Right forelimb (tissue), 1 donor: ENCODE data around the gene LCOR.

Source experiments
- DNase-seq: peaks from one replicate; pipeline ENCODE4 v3.0.0-alpha.2; 2018

The LCOR gene

DNA sequence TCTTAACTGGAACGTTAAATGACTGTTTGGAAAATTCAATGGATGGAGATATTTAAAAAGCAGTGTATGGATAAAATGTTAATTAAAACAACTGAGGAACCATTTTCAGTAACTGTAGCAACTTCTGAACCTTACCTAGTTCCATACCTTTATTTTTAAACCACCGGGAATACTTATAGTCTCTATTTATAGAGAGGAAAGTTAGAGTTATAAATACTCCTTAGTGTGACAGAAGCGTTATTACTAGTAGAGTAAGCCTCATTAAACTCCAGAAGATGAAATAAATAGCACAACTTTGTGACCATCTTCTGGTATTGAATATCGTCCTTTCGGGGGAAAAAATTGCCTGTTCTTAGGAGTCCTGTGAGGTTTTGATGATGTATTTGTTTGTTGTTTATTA, 114.9 kb downstream of the LCOR start:
- DNase-seq = no peak

DNA sequence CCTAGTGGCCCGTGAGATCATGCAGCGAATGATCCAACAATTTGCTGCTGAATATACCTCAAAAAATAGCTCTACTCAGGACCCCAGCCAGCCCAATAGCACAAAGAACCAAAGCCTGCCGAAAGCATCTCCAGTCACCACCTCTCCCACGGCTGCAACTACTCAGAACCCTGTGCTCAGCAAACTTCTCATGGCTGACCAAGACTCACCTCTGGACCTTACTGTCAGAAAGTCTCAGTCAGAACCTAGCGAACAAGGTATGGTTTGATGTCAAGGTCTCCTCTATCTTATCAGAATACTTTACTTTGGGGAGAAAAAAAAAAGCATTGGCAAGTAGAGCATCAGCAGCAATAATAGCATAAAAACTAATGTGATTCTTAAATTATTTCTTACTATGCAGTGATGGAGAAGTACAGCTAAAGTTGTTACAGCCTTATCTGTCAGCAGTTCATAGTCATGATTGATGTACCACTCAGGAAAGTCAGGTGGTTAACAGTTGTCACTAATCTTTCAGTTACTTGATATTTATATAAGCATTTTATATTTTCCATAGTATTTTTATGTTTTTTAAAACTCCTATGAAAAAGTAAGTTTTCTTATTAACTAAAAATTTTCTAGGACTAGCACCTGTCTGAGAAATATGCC, 117.1 kb downstream of the LCOR start:
- DNase-seq = no peak

DNA sequence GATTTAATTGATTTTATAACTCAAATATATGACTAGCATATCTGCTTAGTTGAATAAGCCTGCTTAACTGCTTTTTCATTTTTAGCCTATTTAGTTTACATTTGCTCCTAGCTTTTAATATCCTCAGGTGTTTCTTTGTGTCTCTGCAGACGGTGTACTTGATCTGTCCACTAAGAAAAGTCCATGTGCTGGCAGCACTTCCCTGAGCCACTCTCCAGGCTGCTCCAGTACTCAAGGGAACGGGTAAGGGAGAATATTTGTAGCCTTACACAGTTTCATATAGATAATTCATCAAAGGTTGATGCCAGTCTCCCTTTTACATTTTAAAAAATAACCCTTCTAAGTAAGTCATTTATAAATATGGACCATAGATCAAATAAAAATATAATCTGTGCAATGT, 119.9 kb downstream of the LCOR start:
- DNase-seq = no peak

GRCh38 chr10:96955794-96956193, 123.7 kb downstream of the LCOR start:
- DNase-seq = no peak

GRCh38 chr10:96958071-96958470, 126.0 kb downstream of the LCOR start:
- DNase-seq = no peak

- DNase-seq = no peak
These were observed 127.6 kb downstream of the LCOR start for GRCh38 chr10:96959733-96960132.

GRCh38 chr10:96960872-96961271, 128.8 kb downstream of the LCOR start:
- no peak for DNase-seq

DNA sequence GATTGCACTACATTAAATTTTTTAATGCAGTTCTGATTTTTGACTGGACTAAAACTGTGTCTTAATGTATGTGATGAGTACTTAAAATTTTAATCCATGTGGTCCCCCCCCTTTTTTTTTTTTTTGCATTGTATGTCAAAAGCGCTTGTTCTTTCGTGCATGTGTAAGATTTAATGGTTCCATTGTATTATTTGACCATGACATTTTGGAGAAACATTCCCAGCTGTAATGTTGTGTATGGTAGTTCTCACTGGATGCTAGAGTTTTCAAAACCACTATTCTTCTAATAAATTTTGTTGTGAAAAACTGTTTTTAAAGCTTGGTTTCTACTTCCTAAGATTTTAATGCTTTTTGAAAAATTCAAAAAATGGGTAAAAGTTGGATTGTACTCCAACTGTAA, 132.0 kb downstream of the LCOR start:
- DNase-seq = no peak

- no peak for DNase-seq
These were observed 135.7 kb downstream of the LCOR start for GRCh38 chr10:96967847-96968246.

GRCh38 chr10:96968682-96969423, 136.8 kb downstream of the LCOR start:
- DNase-seq = no peak

DNA sequence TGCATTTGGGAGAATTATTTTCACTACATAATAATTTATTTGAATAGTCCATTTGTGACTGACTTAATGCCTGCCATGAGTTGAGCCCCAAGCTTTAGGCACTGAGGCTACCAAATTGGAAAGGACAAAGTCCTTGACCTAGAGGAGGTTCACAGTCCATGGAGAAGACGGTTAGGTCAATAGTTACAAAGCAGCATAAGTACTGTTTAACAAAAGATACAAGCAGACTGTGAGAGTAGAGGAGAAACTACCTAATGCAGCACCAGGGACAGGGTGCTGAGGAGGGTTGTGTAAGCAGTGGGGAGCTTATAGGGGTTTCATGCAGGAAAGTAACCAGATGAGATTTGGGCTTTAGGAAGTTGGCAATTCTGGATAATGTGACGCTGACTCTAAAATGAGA, 139.2 kb downstream of the LCOR start:
- DNase-seq = no peak

DNA sequence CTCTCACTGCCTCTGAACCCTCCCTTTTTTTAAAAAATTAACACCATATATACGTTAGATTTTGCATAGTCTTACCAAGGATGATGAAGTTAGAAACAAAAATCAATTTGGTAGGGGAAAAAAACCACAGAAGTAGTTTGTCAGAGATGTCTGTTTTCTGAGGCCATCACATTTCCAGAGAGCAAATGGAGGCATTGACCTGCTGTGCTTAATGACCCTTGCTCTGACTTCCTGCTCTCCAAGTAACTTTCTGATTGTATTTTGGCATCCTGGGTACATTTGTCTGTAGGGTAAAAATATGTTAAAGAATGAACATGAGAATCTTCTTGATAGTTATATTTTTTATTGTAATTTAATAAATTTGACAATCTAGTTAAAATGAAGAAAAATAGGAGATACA, 140.2 kb downstream of the LCOR start:
- no peak for DNase-seq

- DNase-seq = no peak
These were observed 142.0 kb downstream of the LCOR start for GRCh38 chr10:96973809-96974747.

- no peak for DNase-seq
These were observed 143.0 kb downstream of the LCOR start for GRCh38 chr10:96975136-96975535.

- no peak for DNase-seq
These were observed 146.6 kb downstream of the LCOR start for GRCh38 chr10:96978621-96979154.

GRCh38 chr10:96982149-96982930, 150.2 kb downstream of the LCOR start:
- no peak for DNase-seq

- peak; percentile 63 for DNase-seq
These were observed 152.5 kb downstream of the LCOR start for GRCh38 chr10:96984541-96985131.

- no peak for DNase-seq
These were observed 154.2 kb downstream of the LCOR start for GRCh38 chr10:96986200-96986856.

GRCh38 chr10:96987141-96987841, 155.2 kb downstream of the LCOR start:
- DNase-seq = no peak

- no peak for DNase-seq
These were observed 155.7 kb downstream of the LCOR start for GRCh38 chr10:96987842-96988175.

GRCh38 chr10:96988426-96988825, 156.3 kb downstream of the LCOR start:
- DNase-seq = no peak
